HG03060 (cell line): ENCODE measurements around the gene DMRT2.

Experiments
- ATAC-seq: cut with Tn5 transposase; IDR thresholded peaks from one replicate; pipeline ENCODE4 v1.9.1; 2021; ENCODE audit warnings: low read depth, moderate number of reproducible peaks; ENCODE audit not compliant: unreplicated experiment

The DMRT2 gene

GRCh38 chr9:1050125-1050895, at the start of gene DMRT2:
DMRT2 (plus strand) TSS chr9:1050357; CDS start chr9:1051614, 1,257 bp downstream.
- no peak for ATAC-seq

GRCh38 chr9:1001838-1002237, 48.3 kb upstream of the DMRT2 start:
- no peak for ATAC-seq

DNA sequence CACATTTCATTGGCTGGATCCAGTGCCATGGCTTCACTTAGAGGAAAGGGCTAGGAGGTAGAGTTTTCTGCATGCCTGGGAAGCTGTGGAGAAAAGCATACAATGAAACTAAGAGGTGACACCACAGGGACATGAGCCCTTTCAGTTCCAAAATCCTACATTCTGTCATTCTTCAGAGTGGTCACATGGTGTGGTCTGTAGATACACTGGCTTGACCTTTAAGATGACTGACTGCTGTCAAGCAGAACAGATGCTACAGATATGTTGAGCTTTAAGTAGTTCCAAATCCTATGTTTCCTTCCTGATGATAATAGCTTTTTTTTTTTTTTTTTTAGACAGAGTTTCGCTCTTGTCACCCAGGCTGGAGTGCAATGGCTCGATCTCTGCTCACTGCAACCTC, 47.5 kb upstream of the DMRT2 start:
- ATAC-seq = no peak

DNA sequence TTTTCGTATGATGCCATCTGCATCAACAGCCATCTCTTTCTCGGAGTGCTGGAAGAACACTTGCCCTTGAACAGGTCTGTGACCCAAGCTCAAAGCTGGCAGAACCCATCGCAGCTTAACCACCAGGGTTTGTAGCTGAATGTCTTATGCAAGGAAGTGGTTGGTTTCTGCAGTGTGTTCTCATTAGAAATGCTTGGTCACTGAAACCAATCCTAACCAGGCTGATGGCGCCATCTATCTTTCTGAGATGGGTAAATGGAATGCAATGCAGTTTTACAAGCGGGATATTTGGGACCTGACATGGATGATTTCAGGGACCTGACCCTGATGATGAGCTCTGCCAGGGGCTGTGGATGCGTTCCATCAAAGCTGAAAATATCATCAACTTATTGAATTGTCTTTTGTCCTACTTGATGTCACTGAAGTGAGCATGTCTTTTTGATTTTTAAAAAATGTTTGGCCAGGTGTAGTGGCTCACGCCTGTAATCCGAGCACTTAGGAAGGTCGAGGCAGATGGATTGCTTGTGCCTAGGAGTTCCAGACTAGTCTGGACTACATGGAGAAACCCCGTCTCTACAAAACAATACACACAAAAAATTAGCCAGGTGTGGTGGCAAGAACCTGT, 45.0 kb upstream of the DMRT2 start:
- ATAC-seq = no peak

DNA sequence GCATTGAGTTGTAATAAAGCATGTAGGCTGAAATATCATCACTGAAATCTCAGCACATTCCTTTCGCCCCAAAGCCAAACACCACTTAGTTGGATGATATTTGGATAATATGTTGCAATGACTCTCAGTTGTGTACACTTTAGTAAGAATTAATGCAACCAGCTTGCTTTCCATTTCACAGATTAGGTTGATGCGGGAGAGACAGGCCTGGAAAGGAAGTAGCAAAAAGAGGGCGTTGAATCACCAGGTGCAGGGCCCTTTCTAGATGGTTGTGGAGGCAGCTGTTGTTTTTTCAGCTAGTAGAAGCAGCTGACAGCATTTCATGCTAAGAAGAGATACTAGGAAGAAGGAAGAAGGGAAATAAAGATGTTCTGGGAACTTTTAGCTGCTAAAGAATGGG, 42.8 kb upstream of the DMRT2 start:
- no peak for ATAC-seq

GRCh38 chr9:1008216-1008615, 41.9 kb upstream of the DMRT2 start:
- ATAC-seq = no peak

- ATAC-seq = peak; percentile 81
Measured at GRCh38 chr9:1009101-1009707, 41.0 kb upstream of the DMRT2 start.

GRCh38 chr9:1013021-1013420, 37.1 kb upstream of the DMRT2 start:
- no peak for ATAC-seq

- ATAC-seq = no peak
Measured at GRCh38 chr9:1014225-1014624, 35.9 kb upstream of the DMRT2 start.

DNA sequence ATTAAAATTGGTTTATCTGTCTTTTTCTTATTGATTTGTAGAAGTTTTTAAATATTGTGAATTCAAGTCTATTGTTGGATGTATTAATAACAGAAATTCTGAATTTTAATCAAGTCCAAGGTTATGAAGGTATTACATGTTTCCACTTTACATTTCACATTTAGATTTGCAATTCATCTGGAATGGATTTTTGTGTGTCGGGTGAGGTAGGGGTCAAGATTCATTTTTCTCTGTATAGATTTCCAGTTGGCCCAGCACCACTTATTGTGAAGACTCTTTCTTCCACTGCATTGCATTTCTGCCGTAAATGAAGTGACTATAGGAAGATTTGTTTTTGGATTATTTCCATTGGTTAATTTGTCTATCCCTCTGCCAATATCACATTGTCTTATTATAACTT, 35.5 kb upstream of the DMRT2 start:
- ATAC-seq = no peak

- no peak for ATAC-seq
Measured at GRCh38 chr9:1018121-1018520, 32.0 kb upstream of the DMRT2 start.

- ATAC-seq = no peak
Measured at GRCh38 chr9:1024112-1024511, 26.0 kb upstream of the DMRT2 start.

DNA sequence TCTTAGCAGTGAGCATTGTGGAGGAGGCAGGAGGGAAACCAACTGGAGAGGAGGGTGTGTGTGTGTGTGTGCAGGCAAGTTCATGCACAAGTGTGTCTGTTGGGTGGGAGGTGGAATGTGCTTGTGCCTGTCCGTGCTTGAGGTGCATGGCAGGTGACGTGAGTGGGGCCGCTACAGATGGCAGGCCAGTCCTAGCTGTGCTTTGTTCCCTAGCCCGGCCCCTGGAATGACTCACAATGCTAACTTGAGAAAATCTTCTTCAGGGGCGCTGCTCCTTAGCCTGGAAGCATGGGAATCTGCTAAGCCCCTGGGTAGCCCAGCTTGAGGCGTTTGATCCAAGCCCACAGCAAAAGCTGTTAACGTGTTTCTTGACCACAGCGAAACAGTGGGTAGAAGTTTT, 25.0 kb upstream of the DMRT2 start:
- ATAC-seq = no peak

GRCh38 chr9:1026219-1026618, 23.9 kb upstream of the DMRT2 start:
- ATAC-seq = no peak

GRCh38 chr9:1028501-1029190, 21.5 kb upstream of the DMRT2 start:
- no peak for ATAC-seq

GRCh38 chr9:1031951-1032601, 18.1 kb upstream of the DMRT2 start:
- no peak for ATAC-seq

DNA sequence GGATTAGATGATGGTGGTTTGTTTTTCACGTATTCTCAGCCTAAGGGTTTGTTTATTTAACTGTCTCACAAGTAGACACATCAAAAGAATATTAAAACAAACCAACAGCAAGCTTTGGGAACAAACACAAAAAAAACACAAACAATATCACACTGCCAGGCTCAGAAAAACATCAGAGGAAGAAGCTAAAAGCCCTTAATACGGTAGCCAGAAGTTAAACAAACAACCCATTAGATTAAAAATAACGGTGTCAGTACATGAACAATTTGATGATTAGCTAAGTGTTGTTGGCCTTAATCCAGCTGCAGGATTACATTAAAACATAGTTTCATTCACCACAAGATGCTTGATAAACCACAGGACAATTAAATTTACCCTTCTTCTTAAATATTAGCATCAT, 15.9 kb upstream of the DMRT2 start:
- no peak for ATAC-seq

DNA sequence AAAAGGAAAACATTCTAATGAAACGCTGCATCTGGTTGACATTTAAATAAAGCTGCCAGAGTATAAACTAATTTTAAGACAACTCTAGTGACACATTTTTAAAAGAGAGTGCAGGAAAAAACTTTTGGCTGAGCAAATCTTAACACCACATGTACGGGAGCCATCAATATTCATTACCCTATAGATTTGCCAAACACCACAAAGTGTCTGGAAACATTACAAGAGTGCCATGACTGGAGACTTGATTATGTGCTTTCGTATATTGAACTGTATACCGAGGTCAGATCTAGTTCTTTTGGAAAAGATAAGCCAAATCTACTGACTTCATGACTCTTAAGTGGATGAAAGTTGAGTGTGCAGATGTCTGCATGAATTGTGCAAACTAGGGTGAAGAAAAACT, 10.6 kb upstream of the DMRT2 start:
- ATAC-seq = no peak

DNA sequence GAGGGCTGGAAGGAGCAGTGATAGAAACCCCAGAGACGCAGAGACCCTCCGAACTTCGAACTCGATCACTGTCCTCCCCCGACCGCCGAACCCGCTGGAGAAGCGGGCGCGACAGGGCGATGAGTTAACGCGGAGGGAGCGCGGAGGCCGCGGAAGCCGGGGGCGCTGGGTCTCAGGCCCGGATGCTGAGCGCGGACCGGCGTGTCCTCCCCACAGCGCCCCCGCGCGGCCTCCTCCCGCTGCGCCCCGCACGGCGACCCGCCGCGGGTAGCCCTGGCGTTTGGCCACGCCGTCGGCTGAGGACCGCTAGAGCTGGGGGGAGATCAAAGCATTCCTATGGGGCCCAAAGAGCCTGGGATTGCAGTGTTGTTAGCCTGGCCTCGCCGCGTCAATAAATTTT, 7.7 kb upstream of the DMRT2 start:
- no peak for ATAC-seq

DNA sequence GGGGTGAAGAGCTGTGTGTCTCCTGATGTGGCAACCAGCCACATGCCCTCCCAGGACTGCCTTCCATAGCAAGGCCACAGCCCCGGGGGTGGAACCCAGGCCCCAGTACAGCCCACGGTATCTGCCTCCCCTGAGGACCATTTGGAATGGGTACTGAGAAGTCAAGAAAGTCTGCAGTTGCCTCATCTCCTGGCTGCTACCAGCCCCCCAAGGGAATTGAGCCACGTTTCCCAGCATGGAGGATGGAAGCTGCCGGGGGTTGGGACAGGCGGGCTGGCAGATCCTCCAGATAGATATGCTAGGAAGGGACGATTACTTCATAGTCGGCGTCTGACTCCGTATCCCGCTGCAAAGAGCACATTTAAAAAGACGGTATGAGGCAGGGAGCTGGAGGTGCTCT, 5.5 kb upstream of the DMRT2 start:
- no peak for ATAC-seq
